IPS-11a (cell line): ENCODE results near the gene CFAP299.
A peak's percentile ranks its signal among the peaks of the same experiment; 100 is the strongest.
"Not testable (repeated sequence)": the region's sequence is repeated elsewhere in the genome, so short reads cannot be mapped to it uniquely, and the experiment has no call there.

Experiments
- H3K4me3 ChIP-seq: one replicate; pipeline ENCODE4 v1.5.1; 2013; ENCODE audit warnings: low read depth, low read length, control low read depth

Gene CFAP299

DNA sequence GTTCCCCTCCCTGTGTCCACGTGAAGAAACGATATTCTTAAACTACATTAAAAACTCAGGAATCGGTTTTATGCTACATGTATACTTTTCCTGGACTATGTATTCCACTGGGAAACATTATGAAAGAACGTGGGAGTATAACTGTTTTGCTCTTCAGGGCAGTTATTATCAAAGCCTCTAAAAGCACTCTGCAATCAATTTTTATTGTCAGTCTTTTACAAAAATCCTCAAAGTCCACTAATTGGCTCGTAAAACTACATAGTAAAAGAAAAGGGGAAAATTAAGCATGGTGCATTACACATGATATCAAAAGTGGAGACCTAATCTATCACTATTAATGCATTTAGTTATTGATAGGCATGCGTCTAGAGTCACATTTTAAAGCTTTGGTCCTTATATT, 11.4 kb upstream of the CFAP299 start:
- no peak overlapping the region for H3K4me3 ChIP-seq

DNA sequence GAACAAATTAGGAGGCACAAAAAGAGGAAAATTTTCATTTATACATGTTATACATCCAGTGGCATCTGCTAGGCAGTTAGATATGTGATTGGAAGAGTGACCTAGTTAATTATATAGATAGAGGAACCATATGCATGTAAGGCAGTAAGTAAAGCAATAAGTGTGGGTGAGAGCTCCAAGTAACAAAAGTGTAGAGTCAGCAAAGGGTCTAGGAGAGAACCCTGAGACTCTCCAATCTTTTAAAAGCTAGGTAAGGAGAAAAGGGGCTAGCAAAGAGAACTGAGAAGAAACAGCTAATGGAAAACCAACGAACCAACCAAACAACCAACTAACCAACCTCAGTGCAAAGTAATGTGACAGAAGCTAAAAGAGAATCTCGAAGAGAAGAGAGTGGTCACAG, 3.8 kb upstream of the CFAP299 start:
- H3K4me3 ChIP-seq = no peak overlapping the region

DNA sequence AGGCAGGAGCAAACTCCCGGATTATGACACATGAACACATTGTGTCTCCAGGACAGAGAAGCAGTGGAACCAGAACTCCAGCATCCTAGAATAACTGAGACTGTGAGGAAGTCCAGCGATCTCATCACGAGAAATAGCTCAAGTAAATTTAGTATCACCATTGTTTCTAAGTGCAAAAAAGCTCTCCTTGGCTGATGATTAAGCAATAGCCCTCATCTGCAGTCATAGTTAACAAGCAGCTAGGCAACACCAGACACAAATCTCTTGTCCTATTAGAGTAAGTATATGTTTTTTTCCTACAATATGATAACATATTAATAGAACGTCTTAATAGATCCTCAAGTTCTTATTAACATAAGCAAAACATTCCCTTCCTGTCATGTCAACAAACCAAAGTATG, 2.4 kb upstream of the CFAP299 start:
- no peak overlapping the region for H3K4me3 ChIP-seq

- H3K4me3 ChIP-seq = no peak overlapping the region
Observed at GRCh38 chr4:80334568-80334967, 962 bp upstream of the CFAP299 start.

- H3K4me3 ChIP-seq = peak overlapping the region; percentile 74
Observed at GRCh38 chr4:80335226-80335553, 340 bp upstream of the CFAP299 start.

DNA sequence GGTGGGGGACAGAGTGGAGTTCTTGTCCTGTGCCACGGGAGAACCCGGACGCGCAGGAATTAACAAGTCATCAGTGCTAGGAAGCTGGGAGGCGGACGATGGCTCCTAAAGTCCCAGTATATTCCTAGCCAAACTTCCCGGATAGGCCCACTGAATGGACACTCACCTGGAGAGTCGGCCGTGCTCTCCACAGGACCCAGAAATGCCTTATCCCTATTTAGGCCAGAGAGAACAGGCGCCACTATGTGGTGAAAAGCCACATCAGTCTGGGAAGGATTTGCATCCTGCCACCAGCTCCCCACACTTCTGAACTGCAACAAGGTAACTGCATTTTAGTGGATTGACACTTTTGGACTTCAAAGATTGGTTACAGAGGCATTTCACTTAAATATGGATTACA, 1.1 kb downstream of the CFAP299 start:
- H3K4me3 ChIP-seq = no peak overlapping the region

DNA sequence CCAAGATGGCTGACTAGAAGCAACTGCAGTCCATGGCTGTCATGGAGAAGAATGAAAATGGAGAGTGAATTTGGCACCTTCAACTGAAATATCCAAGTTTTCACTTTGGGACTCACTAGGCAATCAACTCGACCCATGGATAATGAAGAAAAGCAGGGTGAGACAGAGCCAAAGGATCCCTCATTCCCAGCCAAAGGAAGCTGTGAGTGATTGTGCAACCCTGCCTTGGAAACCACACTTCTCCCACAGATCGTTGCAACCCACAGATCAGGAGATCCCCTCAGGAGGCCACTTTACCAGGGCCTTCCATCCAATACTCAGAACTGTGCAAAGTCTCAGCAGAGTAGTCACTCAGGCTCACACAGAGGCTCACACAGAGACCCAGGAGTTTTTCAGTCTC, 4.5 kb downstream of the CFAP299 start:
- no peak overlapping the region for H3K4me3 ChIP-seq

DNA sequence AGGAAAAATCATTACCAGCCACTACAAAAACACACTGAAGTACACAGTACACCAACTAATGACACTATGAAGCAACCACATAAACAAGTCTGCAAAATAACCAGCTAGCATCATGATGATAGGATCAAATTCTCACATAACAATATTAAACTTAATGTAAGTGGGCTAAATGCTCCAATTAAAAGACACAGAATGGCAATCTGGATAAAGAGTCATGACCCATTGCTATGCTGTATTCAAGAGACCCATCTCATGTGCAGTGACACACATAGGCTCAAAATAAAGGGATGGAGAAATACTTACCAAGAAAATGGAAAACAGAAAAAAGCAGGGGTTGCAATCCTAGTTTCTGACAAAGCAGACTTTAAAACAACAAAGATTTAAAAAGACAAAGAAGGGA, 7.2 kb downstream of the CFAP299 start:
- not testable (repeated sequence) for H3K4me3 ChIP-seq

GRCh38 chr4:80343887-80344286, 8.4 kb downstream of the CFAP299 start:
- H3K4me3 ChIP-seq = no peak overlapping the region

DNA sequence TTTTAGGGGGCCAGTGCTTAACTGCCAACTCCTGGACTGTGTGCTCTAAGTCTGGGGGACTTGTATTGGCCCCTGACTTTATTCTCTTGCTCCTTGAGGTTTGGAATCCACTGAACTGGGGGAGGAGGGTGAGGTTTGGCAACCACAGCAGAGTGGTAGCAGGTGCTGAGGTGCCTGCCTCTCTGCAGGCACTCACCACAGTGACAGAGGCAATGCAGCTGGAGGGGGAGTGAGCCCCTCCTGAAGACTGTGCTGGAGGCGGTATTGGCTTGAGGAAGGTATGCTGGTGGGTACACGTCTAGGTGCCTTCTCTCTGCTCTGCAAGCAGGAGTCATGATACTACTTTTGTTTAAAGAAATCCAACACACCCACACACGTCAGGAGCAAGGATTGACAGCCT, 24.6 kb downstream of the CFAP299 start:
- no peak overlapping the region for H3K4me3 ChIP-seq

DNA sequence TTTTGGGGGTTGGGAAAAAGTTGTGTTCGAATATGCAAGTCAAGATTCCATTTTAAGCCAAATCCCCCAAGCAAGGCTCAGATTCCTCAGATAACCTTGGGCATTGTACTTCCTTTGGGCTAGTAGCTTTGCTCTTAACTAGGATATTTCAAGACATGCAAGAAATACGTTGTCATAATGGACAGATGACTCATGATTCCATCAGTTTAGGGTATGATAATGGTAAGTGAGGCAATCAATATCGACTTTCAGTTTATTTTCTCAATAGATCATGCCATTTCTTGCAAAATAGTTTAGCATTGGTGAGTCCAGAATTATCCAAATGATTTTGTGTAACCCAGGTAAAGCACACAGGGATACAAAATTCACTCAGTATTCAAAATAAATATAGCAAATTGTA, 25.4 kb downstream of the CFAP299 start:
- H3K4me3 ChIP-seq = no peak overlapping the region

- no peak overlapping the region for H3K4me3 ChIP-seq
Observed at GRCh38 chr4:80361329-80361900, 25.9 kb downstream of the CFAP299 start.

GRCh38 chr4:80362578-80363181, 27.1 kb downstream of the CFAP299 start:
- no peak overlapping the region for H3K4me3 ChIP-seq

- H3K4me3 ChIP-seq = no peak overlapping the region
Observed at GRCh38 chr4:80365928-80366327, 30.4 kb downstream of the CFAP299 start.

- no peak overlapping the region for H3K4me3 ChIP-seq
Observed at GRCh38 chr4:80367737-80368136, 32.2 kb downstream of the CFAP299 start.

- H3K4me3 ChIP-seq = no peak overlapping the region
Observed at GRCh38 chr4:80370635-80371034, 35.1 kb downstream of the CFAP299 start.

DNA sequence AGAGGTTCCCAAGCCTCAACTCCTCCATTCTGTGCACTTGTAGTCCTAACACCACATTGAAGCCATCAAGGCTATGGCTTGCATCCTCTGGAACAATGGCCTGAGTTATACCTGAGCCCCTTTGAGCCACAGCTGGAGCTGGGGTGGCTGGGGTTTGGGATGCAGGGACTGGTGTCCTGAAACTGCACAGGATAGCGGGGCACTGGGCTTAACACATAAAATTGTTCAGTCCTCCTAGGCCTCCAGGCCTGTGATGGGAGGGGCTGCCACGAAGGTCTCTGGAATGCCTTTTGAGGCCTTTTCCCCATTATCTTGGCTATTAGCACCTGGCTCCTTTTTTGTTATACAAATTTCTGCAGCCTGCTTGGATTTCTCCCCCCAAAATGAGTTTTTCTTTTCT, 35.5 kb downstream of the CFAP299 start:
- no peak overlapping the region for H3K4me3 ChIP-seq

- H3K4me3 ChIP-seq = no peak overlapping the region
Observed at GRCh38 chr4:80374180-80374579, 38.6 kb downstream of the CFAP299 start.

DNA sequence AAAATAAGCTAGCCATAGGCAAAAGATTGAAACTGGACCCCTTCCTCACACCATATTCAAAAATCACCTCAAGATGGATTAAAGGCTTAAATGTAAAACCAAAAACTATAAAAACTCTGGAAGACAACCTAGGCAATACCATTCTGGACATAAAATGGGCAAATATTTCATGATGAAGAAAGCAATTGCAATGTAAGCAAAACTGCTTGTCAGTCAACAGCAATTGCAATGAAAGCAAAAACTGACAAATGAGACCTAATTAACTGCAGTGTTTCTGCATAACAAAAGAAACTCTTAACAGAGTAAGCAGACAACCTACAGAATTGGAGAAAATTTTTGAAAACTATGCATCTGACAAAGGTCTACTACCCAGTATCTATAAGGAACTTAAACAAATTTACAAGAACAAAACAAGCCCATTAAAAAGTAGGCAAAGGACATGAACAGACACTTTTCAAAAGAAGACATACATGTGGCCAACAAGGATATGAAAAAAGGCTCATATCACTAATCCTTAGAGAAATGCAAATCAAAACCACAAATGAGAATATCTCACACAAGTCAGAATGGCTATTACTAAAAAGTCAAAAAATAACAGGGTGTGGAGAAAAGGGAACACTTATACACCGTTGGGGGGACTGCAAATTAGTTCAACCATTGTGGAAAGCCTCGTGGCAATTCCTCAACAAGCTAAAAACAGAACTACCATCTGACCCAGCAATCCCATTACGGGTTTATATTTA, 46.7 kb downstream of the CFAP299 start:
- no peak overlapping the region for H3K4me3 ChIP-seq

- H3K4me3 ChIP-seq = no peak overlapping the region
Observed at GRCh38 chr4:80385397-80386280, 50.1 kb downstream of the CFAP299 start.

DNA sequence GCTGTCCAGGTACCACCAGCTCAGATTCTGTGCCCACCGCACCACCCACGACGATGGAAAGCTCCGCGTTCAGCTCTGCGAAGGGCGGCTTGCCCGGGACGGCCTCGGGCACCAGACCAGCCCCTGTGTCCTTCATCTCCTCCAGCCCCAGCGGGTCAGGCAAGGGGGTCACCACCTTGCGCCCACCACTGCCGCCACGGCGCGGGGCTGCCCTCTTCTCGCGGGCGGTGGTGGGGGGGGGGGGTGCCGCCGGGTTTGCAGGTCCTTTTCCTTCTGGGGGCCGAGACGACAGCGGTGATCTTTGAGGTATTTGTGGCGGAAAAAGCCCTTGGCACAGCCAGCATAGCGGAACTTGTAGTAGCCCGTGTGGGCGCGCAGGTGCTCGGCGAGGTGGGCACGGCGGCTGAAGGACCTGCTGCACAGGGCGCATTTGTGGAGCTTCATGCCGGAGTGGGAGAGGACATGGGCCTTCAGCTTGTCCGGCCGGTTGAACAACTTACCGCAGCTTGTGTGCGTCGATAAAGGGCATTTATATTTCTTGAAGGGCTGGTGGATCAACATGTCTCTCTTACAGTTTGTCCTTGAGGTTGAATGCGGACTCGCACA, 50.9 kb downstream of the CFAP299 start:
- no peak overlapping the region for H3K4me3 ChIP-seq
